Measurements from ENCODE around the gene HOXD1. TPM values are rescaled to one million over a fixed set of nuclear protein-coding genes. Genes with fewer than 3 reads are reported as not detected.

The HOXD1 gene
- polyA plus RNA-seq, 1 of the 3 experiments (the other 2 are of a cell fraction) = not detected

DNA sequence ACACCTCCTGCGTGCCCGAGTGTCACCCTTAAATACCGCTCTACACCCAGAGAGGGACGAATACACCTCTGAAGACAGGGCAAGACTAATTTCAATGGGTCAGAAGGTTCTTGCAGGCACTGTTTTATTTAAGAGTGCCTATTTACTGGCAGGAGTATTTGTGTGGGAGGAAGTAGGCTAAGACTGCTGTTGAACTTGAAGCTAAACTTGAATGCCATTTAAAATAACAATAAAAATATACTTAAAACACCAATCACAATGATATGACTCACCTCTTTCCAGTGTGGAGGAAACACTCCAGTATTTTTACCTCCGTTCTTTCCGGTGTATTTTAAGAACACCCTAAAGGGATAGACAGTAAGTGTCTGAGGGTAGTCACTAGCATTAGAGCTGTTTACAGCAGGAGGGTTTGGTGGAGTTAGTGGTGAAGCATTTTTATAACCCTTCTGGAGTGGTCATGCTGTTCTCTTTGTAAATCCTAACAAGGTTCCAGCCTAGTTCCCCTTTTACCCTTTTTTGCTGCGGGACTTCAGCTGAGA is 9.6 kb upstream of the HOXD1 start (continued):
- TF ChIP-seq, protein P1, sequence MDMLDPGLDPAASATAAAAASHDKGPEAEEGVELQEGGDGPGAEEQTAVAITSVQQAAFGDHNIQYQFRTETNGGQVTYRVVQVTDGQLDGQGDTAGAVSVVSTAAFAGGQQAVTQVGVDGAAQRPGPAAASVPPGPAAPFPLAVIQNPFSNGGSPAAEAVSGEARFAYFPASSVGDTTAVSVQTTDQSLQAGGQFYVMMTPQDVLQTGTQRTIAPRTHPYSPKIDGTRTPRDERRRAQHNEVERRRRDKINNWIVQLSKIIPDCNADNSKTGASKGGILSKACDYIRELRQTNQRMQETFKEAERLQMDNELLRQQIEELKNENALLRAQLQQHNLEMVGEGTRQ (IDR thresholded peaks at IDR 0.05; ENCODE audit: borderline replicate concordance, low read depth, low read length) = no peak
- no peak for TF ChIP-seq EZH2phosphoT487 (IDR thresholded peaks at IDR 0.05; ENCODE audit: borderline replicate concordance, low read depth)

DNA sequence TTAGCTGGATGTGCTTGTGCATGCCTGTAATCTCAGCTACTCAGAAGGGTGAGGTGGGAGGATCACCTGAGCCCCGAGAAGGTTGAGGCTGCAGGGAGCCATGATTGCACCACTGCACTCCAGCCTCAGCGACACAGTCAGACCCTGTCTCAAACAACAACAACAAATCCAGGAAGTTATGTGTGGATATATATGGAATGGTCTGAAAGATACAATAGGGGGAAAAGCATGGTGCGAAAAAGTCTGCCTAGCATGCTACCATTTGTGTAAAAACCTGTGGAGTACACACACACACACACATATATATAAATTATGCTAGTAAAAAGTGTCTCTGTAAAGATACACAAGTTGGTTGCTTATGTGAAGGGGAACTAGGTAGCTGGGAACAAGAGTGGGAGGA is 6.9 kb upstream of the HOXD1 start:
- Histone ChIP-seq H3K9me3 (no peaks in the 10 kb centered on the region), H3K79me2 (ENCODE audit: insufficient read depth) (no peaks in the 10 kb centered on the region), H3K9me2 (no peaks in the 10 kb centered on the region), H2AFZ (ENCODE audit: low read depth) (no peak overlapping the region), H3K36me3 (replicated peaks in 1 of 2; ENCODE audit: control insufficient read depth in 1 of 2, insufficient read depth in 2 of 2, low read length in 1 of 2) (no peaks in the 10 kb centered on the region), H3K27ac (ENCODE audit: low read depth in 2 of 2, low read length in 1 of 2) (no peak overlapping the region), H3K9ac (no peak overlapping the region), H4K20me1 (ENCODE audit: insufficient read depth) (no peaks in the 10 kb centered on the region), H3F3A (replicated peaks; ENCODE audit: insufficient read depth) (no peaks in the 10 kb centered on the region), H3K4me2 (no peak overlapping the region), H3K4me3 (ENCODE audit: low read depth in 2 of 2, low read length in 1 of 2) (no peak overlapping the region), H3K4me1 (ENCODE audit: control insufficient read depth in 1 of 2, insufficient read depth in 2 of 2, low read depth in 1 of 2, low read length in 1 of 2) (no peaks in the 10 kb centered on the region; a peak in 1 of 4 replicates), H3K27me3 (ENCODE audit: insufficient read depth) (no peaks in the 10 kb centered on the region)
- TF ChIP-seq YY1 (IDR thresholded peaks at IDR 0.05; ENCODE audit: low read depth) = no peak
- TF ChIP-seq, protein P2, sequence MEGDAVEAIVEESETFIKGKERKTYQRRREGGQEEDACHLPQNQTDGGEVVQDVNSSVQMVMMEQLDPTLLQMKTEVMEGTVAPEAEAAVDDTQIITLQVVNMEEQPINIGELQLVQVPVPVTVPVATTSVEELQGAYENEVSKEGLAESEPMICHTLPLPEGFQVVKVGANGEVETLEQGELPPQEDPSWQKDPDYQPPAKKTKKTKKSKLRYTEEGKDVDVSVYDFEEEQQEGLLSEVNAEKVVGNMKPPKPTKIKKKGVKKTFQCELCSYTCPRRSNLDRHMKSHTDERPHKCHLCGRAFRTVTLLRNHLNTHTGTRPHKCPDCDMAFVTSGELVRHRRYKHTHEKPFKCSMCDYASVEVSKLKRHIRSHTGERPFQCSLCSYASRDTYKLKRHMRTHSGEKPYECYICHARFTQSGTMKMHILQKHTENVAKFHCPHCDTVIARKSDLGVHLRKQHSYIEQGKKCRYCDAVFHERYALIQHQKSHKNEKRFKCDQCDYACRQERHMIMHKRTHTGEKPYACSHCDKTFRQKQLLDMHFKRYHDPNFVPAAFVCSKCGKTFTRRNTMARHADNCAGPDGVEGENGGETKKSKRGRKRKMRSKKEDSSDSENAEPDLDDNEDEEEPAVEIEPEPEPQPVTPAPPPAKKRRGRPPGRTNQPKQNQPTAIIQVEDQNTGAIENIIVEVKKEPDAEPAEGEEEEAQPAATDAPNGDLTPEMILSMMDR (IDR thresholded peaks at IDR 0.05) = no peak
- no peak for TF ChIP-seq MEF2A (IDR thresholded peaks at IDR 0.05; ENCODE audit: borderline replicate concordance, low read depth)
- no peak for TF ChIP-seq NFIC (IDR thresholded peaks at IDR 0.05; ENCODE audit: borderline replicate concordance)
- no peak for TF ChIP-seq TEAD4 (IDR thresholded peaks at IDR 0.05; ENCODE audit: borderline replicate concordance, insufficient read depth)
- TF ChIP-seq FOXM1 (IDR thresholded peaks at IDR 0.05; ENCODE audit: low read depth) = no peak
- TF ChIP-seq FOSL2 (IDR thresholded peaks at IDR 0.05; ENCODE audit: borderline replicate concordance, low read depth) = no peak
- no peak for TF ChIP-seq FOXJ3 (CRISPR knock-in tag; IDR thresholded peaks at IDR 0.05)
- no peak for TF ChIP-seq RCOR1 (IDR thresholded peaks at IDR 0.05; ENCODE audit: low read length)
- no peak for TF ChIP-seq TAF1 (IDR thresholded peaks at IDR 0.05; ENCODE audit: borderline replicate concordance, low read depth, low read length)
- WGBS (ENCODE audit: low lambda C conversion rate) = 74% methylated on average over 2 of the region's 3 CpGs
- ChIA-PET POLR2A (no interaction called here), CTCF (no interaction called here)
- no peak for DNase-seq

DNA sequence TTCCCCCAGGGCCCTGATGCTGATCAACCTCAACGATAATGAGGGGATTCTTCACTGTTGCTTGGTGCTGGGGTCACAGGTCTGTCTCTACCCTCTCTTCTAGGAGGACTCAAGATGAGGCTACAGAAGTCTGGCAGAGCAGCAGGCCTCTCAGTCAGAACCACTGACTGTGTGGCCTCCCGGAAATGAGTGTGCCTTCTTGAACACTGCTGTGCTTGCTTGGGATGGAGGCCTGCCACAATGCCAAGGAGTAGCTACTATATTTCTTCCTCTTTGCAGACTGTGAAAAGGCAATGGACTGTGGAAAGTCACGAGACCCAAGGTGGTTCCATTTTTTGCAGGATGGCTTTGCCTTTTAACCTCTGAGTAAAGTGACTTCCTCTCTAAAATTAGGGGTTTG is 5.8 kb upstream of the HOXD1 start:
- Histone ChIP-seq H3K36me3 (replicated peaks in 1 of 2; ENCODE audit: control insufficient read depth in 1 of 2, insufficient read depth in 2 of 2, low read length in 1 of 2) (no peaks in the 10 kb centered on the region), H3K27ac (ENCODE audit: low read depth in 2 of 2, low read length in 1 of 2) (no peak overlapping the region), H4K20me1 (ENCODE audit: insufficient read depth) (no peaks in the 10 kb centered on the region), H2AFZ (ENCODE audit: low read depth) (no peak overlapping the region), H3K4me3 (ENCODE audit: low read depth in 2 of 2, low read length in 1 of 2) (no peak overlapping the region), H3K4me2 (no peak overlapping the region), H3K9me3 (no peaks in the 10 kb centered on the region), H3K27me3 (ENCODE audit: insufficient read depth) (no peaks in the 10 kb centered on the region), H3K9ac (no peak overlapping the region), H3K9me2 (no peaks in the 10 kb centered on the region), H3F3A (replicated peaks; ENCODE audit: insufficient read depth) (no peaks in the 10 kb centered on the region), H3K79me2 (ENCODE audit: insufficient read depth) (no peaks in the 10 kb centered on the region), H3K4me1 (ENCODE audit: control insufficient read depth in 1 of 2, insufficient read depth in 2 of 2, low read depth in 1 of 2, low read length in 1 of 2) (peaks cover 0 to 4% of the 10 kb centered on the region in 2 experiments; a peak in 1 of 4 replicates)
- DNase-seq = no peak
- ChIA-PET POLR2A (no interaction called here), CTCF (interaction anchor here (1.0 kb wide), 1 partner anchor 272 kb away, joined by 3 read pairs; no protein-coding TSS in a partner anchor)
- WGBS (ENCODE audit: low lambda C conversion rate) = 69% methylated on average over 3 of the region's 3 CpGs
- no peak for TF ChIP-seq GABPA (IDR thresholded peaks at IDR 0.05; ENCODE audit: low read depth)
- no peak for TF ChIP-seq MXI1 (IDR thresholded peaks at IDR 0.05; ENCODE audit: low read depth, low read length)
- TF ChIP-seq MEF2A (IDR thresholded peaks at IDR 0.05; ENCODE audit: borderline replicate concordance, low read depth) = no peak
- no peak for TF ChIP-seq RCOR1 (IDR thresholded peaks at IDR 0.05; ENCODE audit: low read length)
- TF ChIP-seq CHD2 (IDR thresholded peaks at IDR 0.05; ENCODE audit: low read length, partially characterized antibody) = no peak
- no peak for TF ChIP-seq FOSL2 (IDR thresholded peaks at IDR 0.05; ENCODE audit: borderline replicate concordance, low read depth)
- TF ChIP-seq ELF1 (IDR thresholded peaks at IDR 0.05) = no peak
- no peak for TF ChIP-seq NRF1 (IDR thresholded peaks at IDR 0.05; ENCODE audit: low read depth, low read length)
- TF ChIP-seq FOXJ3 (CRISPR knock-in tag; IDR thresholded peaks at IDR 0.05) = no peak
- TF ChIP-seq JUND (IDR thresholded peaks at IDR 0.05) = no peak
- no peak for TF ChIP-seq RFX5 (IDR thresholded peaks at IDR 0.05; ENCODE audit: low read length)
- TF ChIP-seq RAD21 (IDR thresholded peaks at IDR 0.05; ENCODE audit: low read length) = no peak
- TF ChIP-seq, protein P1 (IDR thresholded peaks at IDR 0.05; ENCODE audit: borderline replicate concordance, low read depth, low read length) = no peak
- no peak for TF ChIP-seq NFIC (IDR thresholded peaks at IDR 0.05; ENCODE audit: borderline replicate concordance)
- TF ChIP-seq, protein P3, sequence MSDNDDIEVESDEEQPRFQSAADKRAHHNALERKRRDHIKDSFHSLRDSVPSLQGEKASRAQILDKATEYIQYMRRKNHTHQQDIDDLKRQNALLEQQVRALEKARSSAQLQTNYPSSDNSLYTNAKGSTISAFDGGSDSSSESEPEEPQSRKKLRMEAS (IDR thresholded peaks at IDR 0.05; ENCODE audit: low read depth) = no peak

All from SK-N-SH (cell line).